ENCODE data around the gene WWC1.

- TF ChIP-seq CTCF (IDR thresholded peaks at IDR 0.05; ENCODE audit: insufficient read depth, low read depth, low read length), result no peak
- TF ChIP-seq EZH2 (IDR thresholded peaks at IDR 0.05; ENCODE audit: insufficient read depth, low read length), result no peak
Observed at GRCh38 chr5:168443950-168444700, 152.7 kb downstream of the WWC1 start.
